ENCODE results near the gene AGMO. TPM values are rescaled to one million over a fixed set of nuclear protein-coding genes. Genes with fewer than 3 reads are reported as not detected.
A peak's percentile ranks its signal among the peaks of the same experiment; 100 is the strongest.

The AGMO gene
- polyA plus RNA-seq, 1 donor: 12.7 TPM

- WGBS (ENCODE audit: insufficient coverage, low lambda C conversion rate): 60% methylated on average over 1 of the region's 5 CpGs
- Histone ChIP-seq H3K4me1 (ENCODE audit: control insufficient read depth, insufficient read depth, low read length) (no peaks in the 10 kb centered on the region), H3K27me3 (ENCODE audit: control insufficient read depth, insufficient read depth, low read length) (no peaks in the 10 kb centered on the region), H3K36me3 (ENCODE audit: control insufficient read depth, insufficient read depth, low read length) (no peaks in the 10 kb centered on the region), H3K27ac (ENCODE audit: low read length) (no peak overlapping the region), H3K4me3 (ENCODE audit: low read length) (no peak overlapping the region), H3K9me3 (ENCODE audit: control insufficient read depth, low read depth, low read length) (peaks cover 4% of the 10 kb centered on the region)
- DNase-seq: no peak
These were observed 32.6 kb upstream of the AGMO start for GRCh38 chr7:15594461-15594860.

- Histone ChIP-seq H3K36me3 (ENCODE audit: control insufficient read depth, insufficient read depth, low read length) (no peaks in the 10 kb centered on the region), H3K4me3 (ENCODE audit: low read length) (no peak overlapping the region), H3K4me1 (ENCODE audit: control insufficient read depth, insufficient read depth, low read length) (no peaks in the 10 kb centered on the region), H3K27ac (ENCODE audit: low read length) (no peak overlapping the region), H3K27me3 (ENCODE audit: control insufficient read depth, insufficient read depth, low read length) (no peaks in the 10 kb centered on the region), H3K9me3 (ENCODE audit: control insufficient read depth, low read depth, low read length) (no peaks in the 10 kb centered on the region)
- DNase-seq: no peak
- WGBS (ENCODE audit: insufficient coverage, low lambda C conversion rate): 90% methylated on average over 1 of the region's 3 CpGs
These were observed 31.6 kb upstream of the AGMO start for GRCh38 chr7:15593382-15593781.

GRCh38 chr7:15586266-15586665, 24.5 kb upstream of the AGMO start:
- H3K9me3 ChIP-seq (ENCODE audit: control insufficient read depth, low read depth, low read length): no peaks in the 10 kb centered on the region
- no peaks in the 10 kb centered on the region for H3K36me3 ChIP-seq (ENCODE audit: control insufficient read depth, insufficient read depth, low read length)
- no peak overlapping the region for H3K4me3 ChIP-seq (ENCODE audit: low read length)
- no peak for DNase-seq
- WGBS (ENCODE audit: insufficient coverage, low lambda C conversion rate): no CpG with 5 or more reads among the region's 4 CpGs
- H3K27me3 ChIP-seq (ENCODE audit: control insufficient read depth, insufficient read depth, low read length): no peaks in the 10 kb centered on the region
- peaks cover 1% of the 10 kb centered on the region for H3K4me1 ChIP-seq (ENCODE audit: control insufficient read depth, insufficient read depth, low read length)
- no peak overlapping the region for H3K27ac ChIP-seq (ENCODE audit: low read length)

- no CpG with 5 or more reads among the region's 3 CpGs for WGBS (ENCODE audit: insufficient coverage, low lambda C conversion rate)
- Histone ChIP-seq H3K9me3 (ENCODE audit: control insufficient read depth, low read depth, low read length) (no peaks in the 10 kb centered on the region), H3K27ac (ENCODE audit: low read length) (no peak overlapping the region), H3K36me3 (ENCODE audit: control insufficient read depth, insufficient read depth, low read length) (no peaks in the 10 kb centered on the region), H3K27me3 (ENCODE audit: control insufficient read depth, insufficient read depth, low read length) (no peaks in the 10 kb centered on the region), H3K4me3 (ENCODE audit: low read length) (no peak overlapping the region), H3K4me1 (ENCODE audit: control insufficient read depth, insufficient read depth, low read length) (peaks cover 3% of the 10 kb centered on the region)
- no peak for DNase-seq
These were observed 22.8 kb upstream of the AGMO start for GRCh38 chr7:15584575-15584974.

GRCh38 chr7:15582773-15583172, 21.0 kb upstream of the AGMO start:
- 89% methylated on average over 1 of the region's 1 CpG for WGBS (ENCODE audit: insufficient coverage, low lambda C conversion rate)
- H3K27ac ChIP-seq (ENCODE audit: low read length): no peak overlapping the region
- peaks cover 3% of the 10 kb centered on the region for H3K4me1 ChIP-seq (ENCODE audit: control insufficient read depth, insufficient read depth, low read length)
- no peak overlapping the region for H3K4me3 ChIP-seq (ENCODE audit: low read length)
- no peak for DNase-seq
- H3K9me3 ChIP-seq (ENCODE audit: control insufficient read depth, low read depth, low read length): no peaks in the 10 kb centered on the region
- H3K36me3 ChIP-seq (ENCODE audit: control insufficient read depth, insufficient read depth, low read length): no peaks in the 10 kb centered on the region
- no peaks in the 10 kb centered on the region for H3K27me3 ChIP-seq (ENCODE audit: control insufficient read depth, insufficient read depth, low read length)

- Histone ChIP-seq H3K27ac (ENCODE audit: low read length) (no peak overlapping the region), H3K9me3 (ENCODE audit: control insufficient read depth, low read depth, low read length) (no peaks in the 10 kb centered on the region), H3K36me3 (ENCODE audit: control insufficient read depth, insufficient read depth, low read length) (no peaks in the 10 kb centered on the region), H3K4me1 (ENCODE audit: control insufficient read depth, insufficient read depth, low read length) (peaks cover 3% of the 10 kb centered on the region), H3K4me3 (ENCODE audit: low read length) (no peak overlapping the region), H3K27me3 (ENCODE audit: control insufficient read depth, insufficient read depth, low read length) (no peaks in the 10 kb centered on the region)
- no peak for DNase-seq
- 69% methylated on average over 2 of the region's 3 CpGs for WGBS (ENCODE audit: insufficient coverage, low lambda C conversion rate)
These were observed 19.6 kb upstream of the AGMO start for GRCh38 chr7:15581352-15581951.

- Histone ChIP-seq H3K36me3 (ENCODE audit: control insufficient read depth, insufficient read depth, low read length) (no peaks in the 10 kb centered on the region), H3K4me1 (ENCODE audit: control insufficient read depth, insufficient read depth, low read length) (peaks cover 3% of the 10 kb centered on the region), H3K9me3 (ENCODE audit: control insufficient read depth, low read depth, low read length) (no peaks in the 10 kb centered on the region), H3K27me3 (ENCODE audit: control insufficient read depth, insufficient read depth, low read length) (no peaks in the 10 kb centered on the region), H3K27ac (ENCODE audit: low read length) (no peak overlapping the region), H3K4me3 (ENCODE audit: low read length) (no peak overlapping the region)
- 40% methylated on average over 1 of the region's 3 CpGs for WGBS (ENCODE audit: insufficient coverage, low lambda C conversion rate)
- DNase-seq: peak in 1 of 2 donors; percentile 46
These were observed 19.0 kb upstream of the AGMO start for GRCh38 chr7:15580604-15581351.

GRCh38 chr7:15577600-15577999, 15.8 kb upstream of the AGMO start:
- Histone ChIP-seq H3K9me3 (ENCODE audit: control insufficient read depth, low read depth, low read length) (no peaks in the 10 kb centered on the region), H3K4me3 (ENCODE audit: low read length) (no peak overlapping the region), H3K36me3 (ENCODE audit: control insufficient read depth, insufficient read depth, low read length) (no peaks in the 10 kb centered on the region), H3K27ac (ENCODE audit: low read length) (no peak overlapping the region), H3K27me3 (ENCODE audit: control insufficient read depth, insufficient read depth, low read length) (no peaks in the 10 kb centered on the region), H3K4me1 (ENCODE audit: control insufficient read depth, insufficient read depth, low read length) (peaks cover 3% of the 10 kb centered on the region)
- DNase-seq: no peak
- WGBS (ENCODE audit: insufficient coverage, low lambda C conversion rate): 100% methylated on average over 2 of the region's 2 CpGs

GRCh38 chr7:15571301-15571878, 9.6 kb upstream of the AGMO start:
- Histone ChIP-seq H3K27me3 (ENCODE audit: control insufficient read depth, insufficient read depth, low read length) (no peaks in the 10 kb centered on the region), H3K36me3 (ENCODE audit: control insufficient read depth, insufficient read depth, low read length) (no peaks in the 10 kb centered on the region), H3K4me3 (ENCODE audit: low read length) (no peak overlapping the region), H3K9me3 (ENCODE audit: control insufficient read depth, low read depth, low read length) (no peaks in the 10 kb centered on the region), H3K27ac (ENCODE audit: low read length) (no peak overlapping the region), H3K4me1 (ENCODE audit: control insufficient read depth, insufficient read depth, low read length) (no peaks in the 10 kb centered on the region)
- DNase-seq: peak in 1 of 2 donors; percentile 69
- WGBS (ENCODE audit: insufficient coverage, low lambda C conversion rate): no CpG with 5 or more reads among the region's 3 CpGs

- Histone ChIP-seq H3K36me3 (ENCODE audit: control insufficient read depth, insufficient read depth, low read length) (no peaks in the 10 kb centered on the region), H3K27me3 (ENCODE audit: control insufficient read depth, insufficient read depth, low read length) (no peaks in the 10 kb centered on the region), H3K4me1 (ENCODE audit: control insufficient read depth, insufficient read depth, low read length) (no peaks in the 10 kb centered on the region), H3K4me3 (ENCODE audit: low read length) (no peak overlapping the region), H3K9me3 (ENCODE audit: control insufficient read depth, low read depth, low read length) (no peaks in the 10 kb centered on the region), H3K27ac (ENCODE audit: low read length) (no peak overlapping the region)
- no peak for DNase-seq
- no CpG with 5 or more reads among the region's 2 CpGs for WGBS (ENCODE audit: insufficient coverage, low lambda C conversion rate)
These were observed 5.8 kb upstream of the AGMO start for GRCh38 chr7:15567652-15568051.
